ENCODE results near the gene TFPI.

- no peak for TF ChIP-seq RBBP5 (conservative IDR thresholded peaks at IDR 0.05)
- no peak for TF ChIP-seq EZH2 (IDR thresholded peaks at IDR 0.05; ENCODE audit: borderline replicate concordance, control insufficient read depth, low read depth, low read length)
- TF ChIP-seq POLR2AphosphoS2 (IDR thresholded peaks at IDR 0.05; ENCODE audit: low read depth, low read length), result no peak
- no peak for TF ChIP-seq RCOR1 (conservative IDR thresholded peaks at IDR 0.05; ENCODE audit: low read depth, low read length)
- no peak for TF ChIP-seq ZNF207 (IDR thresholded peaks at IDR 0.05; ENCODE audit: borderline replicate concordance)
Observed at GRCh38 chr2:187495324-187495723, 58.9 kb downstream of the TFPI start.

Measured in GM12878 (cell line).